ENCODE results near the gene KIF25.

DNA sequence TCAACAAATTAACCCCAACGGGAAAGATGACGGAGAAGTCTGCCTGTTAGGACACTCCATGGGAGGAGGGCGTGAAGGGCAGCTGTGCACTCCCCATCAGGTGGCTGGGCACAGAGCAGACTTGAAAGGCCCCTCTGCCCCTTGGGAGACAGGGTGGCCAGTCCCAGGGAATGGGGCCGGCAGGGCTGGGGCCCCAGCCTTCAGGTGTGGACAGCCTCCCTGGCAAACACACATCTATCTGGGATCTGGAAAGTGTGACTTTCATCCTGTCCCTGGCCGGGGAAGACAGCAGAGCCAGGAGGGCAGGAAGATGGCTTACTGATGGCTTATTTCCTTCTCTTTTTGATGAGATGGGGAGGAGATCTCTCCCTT lies 86.0 kb downstream of the KIF25 start:
- TF ChIP-seq, protein P1, sequence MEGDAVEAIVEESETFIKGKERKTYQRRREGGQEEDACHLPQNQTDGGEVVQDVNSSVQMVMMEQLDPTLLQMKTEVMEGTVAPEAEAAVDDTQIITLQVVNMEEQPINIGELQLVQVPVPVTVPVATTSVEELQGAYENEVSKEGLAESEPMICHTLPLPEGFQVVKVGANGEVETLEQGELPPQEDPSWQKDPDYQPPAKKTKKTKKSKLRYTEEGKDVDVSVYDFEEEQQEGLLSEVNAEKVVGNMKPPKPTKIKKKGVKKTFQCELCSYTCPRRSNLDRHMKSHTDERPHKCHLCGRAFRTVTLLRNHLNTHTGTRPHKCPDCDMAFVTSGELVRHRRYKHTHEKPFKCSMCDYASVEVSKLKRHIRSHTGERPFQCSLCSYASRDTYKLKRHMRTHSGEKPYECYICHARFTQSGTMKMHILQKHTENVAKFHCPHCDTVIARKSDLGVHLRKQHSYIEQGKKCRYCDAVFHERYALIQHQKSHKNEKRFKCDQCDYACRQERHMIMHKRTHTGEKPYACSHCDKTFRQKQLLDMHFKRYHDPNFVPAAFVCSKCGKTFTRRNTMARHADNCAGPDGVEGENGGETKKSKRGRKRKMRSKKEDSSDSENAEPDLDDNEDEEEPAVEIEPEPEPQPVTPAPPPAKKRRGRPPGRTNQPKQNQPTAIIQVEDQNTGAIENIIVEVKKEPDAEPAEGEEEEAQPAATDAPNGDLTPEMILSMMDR (conservative IDR thresholded peaks at IDR 0.05): no peak
- TF ChIP-seq EZH2 (IDR thresholded peaks at IDR 0.05; ENCODE audit: low read depth): no peak
